GM23338 (cell line): Measurements from ENCODE around the gene RPS6KC1. TPM values are rescaled to one million over a fixed set of nuclear protein-coding genes. Genes with fewer than 3 reads are reported as not detected.

ENCODE experiments used
- ATAC-seq: fragments of 200-7000 bp; cut with Tn5 transposase; 3 replicates; pipeline ENCODE4 v1.9.1; 2020
- DNase-seq: peaks from one replicate; pipeline ENCODE4 v3.0.0-alpha.2; 2015; ENCODE audit warnings: low spot score
- H2AFZ ChIP-seq: fragments of 200-600 bp; sonication (generic); 2 replicates; pipeline ENCODE4 v1.8.0; 2016; ENCODE audit warnings: antibody characterized with exemption, mild to moderate bottlenecking, moderate library complexity
- H3F3A ChIP-seq: fragments of 200-600 bp; sonication (generic); replicated peaks from 2 replicates; pipeline ENCODE4 v1.8.0; 2017; ENCODE audit warnings: antibody characterized with exemption, mixed run types, low read depth
- H3K27ac ChIP-seq: fragments of 200-600 bp; sonication (generic); 2 replicates; pipeline ENCODE4 v1.6.1; 2016; ENCODE audit warnings: low read depth
- H3K27me3 ChIP-seq: fragments of 200-600 bp; sonication (generic); 2 replicates; pipeline ENCODE4 v1.8.0; 2016; ENCODE audit warnings: mild to moderate bottlenecking, mixed run types, moderate library complexity; ENCODE audit not compliant: insufficient read depth
- H3K36me3 ChIP-seq: fragments of 200-600 bp; sonication (generic); 2 replicates; pipeline ENCODE4 v1.8.0; 2016; ENCODE audit warnings: mild to moderate bottlenecking; ENCODE audit not compliant: insufficient read depth
- H3K4me1 ChIP-seq: fragments of 200-600 bp; sonication (generic); 2 replicates; pipeline ENCODE4 v1.8.0; 2016; ENCODE audit warnings: mild to moderate bottlenecking, moderate library complexity; ENCODE audit not compliant: insufficient read depth
- H3K4me2 ChIP-seq: fragments of 200-600 bp; sonication (generic); 2 replicates; pipeline ENCODE4 v1.7.1; 2017; ENCODE audit warnings: mixed run types
- H3K4me3 ChIP-seq: fragments of 200-600 bp; sonication (generic); 2 replicates; pipeline ENCODE4 v1.6.1; 2016; ENCODE audit warnings: mixed run types
- H3K79me2 ChIP-seq: fragments of 200-600 bp; sonication (generic); replicated peaks from 2 replicates; pipeline ENCODE4 v1.8.0; 2017; ENCODE audit warnings: mild to moderate bottlenecking; ENCODE audit not compliant: insufficient read depth
- H3K9me2 ChIP-seq: fragments of 200-600 bp; sonication (generic); 2 replicates; pipeline ENCODE4 v1.8.0; 2017; ENCODE audit not compliant: insufficient read depth
- H4K20me1 ChIP-seq: fragments of 200-600 bp; sonication (generic); replicated peaks from 2 replicates; pipeline ENCODE4 v1.8.0; 2017; ENCODE audit warnings: mild to moderate bottlenecking; ENCODE audit not compliant: insufficient read depth
- H3K27ac Mint-ChIP-seq: 2 replicates; pipeline ENCODE4 v1.8.0; 2020; ENCODE audit warnings: inconsistent platforms, mild to moderate bottlenecking, moderate library complexity, mixed read lengths
- H3K27me3 Mint-ChIP-seq: 3 replicates; pipeline ENCODE4 v1.8.0; 2022; ENCODE audit warnings: low read depth, mild to moderate bottlenecking, moderate library complexity, mixed read lengths, inconsistent platforms; ENCODE audit not compliant: insufficient read depth, poor library complexity
- H3K36me3 Mint-ChIP-seq: 3 replicates; pipeline ENCODE4 v1.8.0; 2021; ENCODE audit warnings: low read depth, mild to moderate bottlenecking, inconsistent platforms, moderate library complexity, mixed read lengths
- H3K4me1 Mint-ChIP-seq: 3 replicates; pipeline ENCODE4 v1.8.0; 2020; ENCODE audit warnings: mild to moderate bottlenecking, inconsistent platforms, mixed read lengths
- H3K4me3 Mint-ChIP-seq: 3 replicates; pipeline ENCODE4 v1.8.0; 2021; ENCODE audit warnings: moderate library complexity, mild to moderate bottlenecking, inconsistent platforms, mixed read lengths
- H3K9me3 Mint-ChIP-seq: 3 replicates; pipeline ENCODE4 v1.8.0; 2020; ENCODE audit warnings: moderate library complexity, mild to moderate bottlenecking, inconsistent platforms, mixed read lengths
- CREB1 ChIP-seq: fragments of 250-450 bp; sonication (Bioruptor Pico); IDR thresholded peaks from 2 replicates; pipeline ENCODE4 v1.5.0; 2020; ENCODE audit warnings: low read depth, mild to moderate bottlenecking, moderate library complexity
- EZH2 ChIP-seq: fragments of 200-600 bp; sonication (generic); IDR thresholded peaks from one replicate; pipeline ENCODE4 v1.8.0; 2017; ENCODE audit warnings: antibody characterized with exemption, mild to moderate bottlenecking, low read depth; ENCODE audit not compliant: unreplicated experiment
- EZH2phosphoT487 ChIP-seq: fragments of 200-600 bp; sonication (generic); IDR thresholded peaks from one replicate; pipeline ENCODE4 v1.8.1; 2018; ENCODE audit warnings: antibody characterized with exemption; ENCODE audit not compliant: unreplicated experiment
- JUNB ChIP-seq: IDR thresholded peaks from one replicate; pipeline ENCODE4 v1.6.1; 2016; ENCODE audit warnings: antibody characterized with exemption; ENCODE audit not compliant: unreplicated experiment
- NANOG ChIP-seq: IDR thresholded peaks from 2 replicates; pipeline ENCODE4 v1.6.1; 2016; ENCODE audit warnings: antibody characterized with exemption, borderline replicate concordance
- POLR2AphosphoS5 ChIP-seq: IDR thresholded peaks from 2 replicates; pipeline ENCODE4 v1.6.1; 2016; ENCODE audit warnings: antibody characterized with exemption, low read depth
- STAT1 ChIP-seq: IDR thresholded peaks from one replicate; pipeline ENCODE4 v1.6.1; 2016; ENCODE audit warnings: antibody characterized with exemption; ENCODE audit not compliant: unreplicated experiment
- ZNF114 ChIP-seq: fragments of 250-450 bp; sonication (Bioruptor Pico); IDR thresholded peaks from 2 replicates; pipeline ENCODE4 v1.5.0; 2020; ENCODE audit warnings: mild to moderate bottlenecking, moderate library complexity
- ZNF331 ChIP-seq: fragments of 250-450 bp; sonication (Bioruptor Pico); IDR thresholded peaks from 2 replicates; pipeline ENCODE4 v1.5.0; 2020; ENCODE audit warnings: low read depth, mild to moderate bottlenecking, moderate library complexity
- polyA plus RNA-seq: library from polyadenylated mRNA; unstranded; fragments of >200 nt; fragmentation: Nextera tagmentation; extraction: Ambion mirVana; gene quantifications from 2 replicates; pipeline ENCODE4 v1.2.1, GENCODE V29; 2016
- total RNA-seq: library from RNA; depleted of rRNA; stranded (reverse); fragments of >200 nt; shearing (Covaris generic); gene quantifications from 2 replicates; pipeline ENCODE4 v1.2.3, GENCODE V29; 2014
- TF ChIP-seq, protein P1 (sequence below), 2 experiments: fragments of 200-600 bp in 1 of 2; sonication (generic) in 1 of 2; conservative IDR thresholded peaks; 2 replicates each; pipeline versions ENCODE4 v1.5.1 to v1.6.1; 2016 to 2017; ENCODE audit warnings: antibody characterized with exemption in 2 of 2, low read depth in 2 of 2, mild to moderate bottlenecking in 2 of 2, moderate library complexity in 1 of 2
- TF ChIP-seq, protein P2 (sequence below): IDR thresholded peaks from 2 replicates; pipeline ENCODE4 v1.6.1; 2016; ENCODE audit warnings: antibody characterized with exemption
- TF ChIP-seq, protein P3 (sequence below): fragments of 250-450 bp; sonication (Bioruptor Pico); IDR thresholded peaks from 2 replicates; pipeline ENCODE4 v1.5.0; 2020; ENCODE audit warnings: mild to moderate bottlenecking, moderate library complexity
- TF ChIP-seq, protein P4 (sequence below): IDR thresholded peaks from one replicate; pipeline ENCODE4 v1.6.1; 2018; ENCODE audit warnings: antibody characterized with exemption; ENCODE audit not compliant: unreplicated experiment

The RPS6KC1 gene
- total and polyA plus RNA-seq, 2 experiments from 2014 or later: 7.9 to 24.9 TPM

DNA sequence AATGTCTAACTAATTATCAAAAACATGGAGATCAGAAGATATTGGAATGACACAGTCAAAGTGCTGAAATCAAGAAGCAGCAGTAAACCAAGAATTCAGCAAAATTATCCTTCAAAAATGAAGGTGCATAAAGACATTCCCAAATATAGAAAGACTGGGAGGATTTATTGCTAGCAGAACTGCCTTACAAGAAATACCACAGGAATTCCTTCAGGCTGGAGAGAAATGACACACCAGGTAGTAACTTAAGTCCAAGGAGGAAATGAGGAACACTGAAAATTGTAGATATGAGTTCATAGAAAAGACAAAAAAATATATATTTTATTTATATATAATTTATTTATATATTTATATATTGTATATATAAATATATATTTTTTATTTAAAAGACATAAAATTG is 217.2 kb downstream of the RPS6KC1 start:
- DNase-seq: no peak
- H3K27me3 Mint-ChIP-seq: no peaks in the 10 kb centered on the region
- TF ChIP-seq, protein P1, sequence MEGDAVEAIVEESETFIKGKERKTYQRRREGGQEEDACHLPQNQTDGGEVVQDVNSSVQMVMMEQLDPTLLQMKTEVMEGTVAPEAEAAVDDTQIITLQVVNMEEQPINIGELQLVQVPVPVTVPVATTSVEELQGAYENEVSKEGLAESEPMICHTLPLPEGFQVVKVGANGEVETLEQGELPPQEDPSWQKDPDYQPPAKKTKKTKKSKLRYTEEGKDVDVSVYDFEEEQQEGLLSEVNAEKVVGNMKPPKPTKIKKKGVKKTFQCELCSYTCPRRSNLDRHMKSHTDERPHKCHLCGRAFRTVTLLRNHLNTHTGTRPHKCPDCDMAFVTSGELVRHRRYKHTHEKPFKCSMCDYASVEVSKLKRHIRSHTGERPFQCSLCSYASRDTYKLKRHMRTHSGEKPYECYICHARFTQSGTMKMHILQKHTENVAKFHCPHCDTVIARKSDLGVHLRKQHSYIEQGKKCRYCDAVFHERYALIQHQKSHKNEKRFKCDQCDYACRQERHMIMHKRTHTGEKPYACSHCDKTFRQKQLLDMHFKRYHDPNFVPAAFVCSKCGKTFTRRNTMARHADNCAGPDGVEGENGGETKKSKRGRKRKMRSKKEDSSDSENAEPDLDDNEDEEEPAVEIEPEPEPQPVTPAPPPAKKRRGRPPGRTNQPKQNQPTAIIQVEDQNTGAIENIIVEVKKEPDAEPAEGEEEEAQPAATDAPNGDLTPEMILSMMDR (conservative IDR thresholded peaks at IDR 0.05; ENCODE audit: low read depth in 2 of 2): no peak
- TF ChIP-seq ZNF331 (CRISPR knock-in tag): no peak
- TF ChIP-seq, protein P2, sequence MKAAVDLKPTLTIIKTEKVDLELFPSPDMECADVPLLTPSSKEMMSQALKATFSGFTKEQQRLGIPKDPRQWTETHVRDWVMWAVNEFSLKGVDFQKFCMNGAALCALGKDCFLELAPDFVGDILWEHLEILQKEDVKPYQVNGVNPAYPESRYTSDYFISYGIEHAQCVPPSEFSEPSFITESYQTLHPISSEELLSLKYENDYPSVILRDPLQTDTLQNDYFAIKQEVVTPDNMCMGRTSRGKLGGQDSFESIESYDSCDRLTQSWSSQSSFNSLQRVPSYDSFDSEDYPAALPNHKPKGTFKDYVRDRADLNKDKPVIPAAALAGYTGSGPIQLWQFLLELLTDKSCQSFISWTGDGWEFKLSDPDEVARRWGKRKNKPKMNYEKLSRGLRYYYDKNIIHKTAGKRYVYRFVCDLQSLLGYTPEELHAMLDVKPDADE: no peak
- TF ChIP-seq CREB1 (CRISPR knock-in tag): no peak
- TF ChIP-seq ZNF114 (CRISPR knock-in tag): no peak
- TF ChIP-seq STAT1: no peak
- TF ChIP-seq, protein P3, sequence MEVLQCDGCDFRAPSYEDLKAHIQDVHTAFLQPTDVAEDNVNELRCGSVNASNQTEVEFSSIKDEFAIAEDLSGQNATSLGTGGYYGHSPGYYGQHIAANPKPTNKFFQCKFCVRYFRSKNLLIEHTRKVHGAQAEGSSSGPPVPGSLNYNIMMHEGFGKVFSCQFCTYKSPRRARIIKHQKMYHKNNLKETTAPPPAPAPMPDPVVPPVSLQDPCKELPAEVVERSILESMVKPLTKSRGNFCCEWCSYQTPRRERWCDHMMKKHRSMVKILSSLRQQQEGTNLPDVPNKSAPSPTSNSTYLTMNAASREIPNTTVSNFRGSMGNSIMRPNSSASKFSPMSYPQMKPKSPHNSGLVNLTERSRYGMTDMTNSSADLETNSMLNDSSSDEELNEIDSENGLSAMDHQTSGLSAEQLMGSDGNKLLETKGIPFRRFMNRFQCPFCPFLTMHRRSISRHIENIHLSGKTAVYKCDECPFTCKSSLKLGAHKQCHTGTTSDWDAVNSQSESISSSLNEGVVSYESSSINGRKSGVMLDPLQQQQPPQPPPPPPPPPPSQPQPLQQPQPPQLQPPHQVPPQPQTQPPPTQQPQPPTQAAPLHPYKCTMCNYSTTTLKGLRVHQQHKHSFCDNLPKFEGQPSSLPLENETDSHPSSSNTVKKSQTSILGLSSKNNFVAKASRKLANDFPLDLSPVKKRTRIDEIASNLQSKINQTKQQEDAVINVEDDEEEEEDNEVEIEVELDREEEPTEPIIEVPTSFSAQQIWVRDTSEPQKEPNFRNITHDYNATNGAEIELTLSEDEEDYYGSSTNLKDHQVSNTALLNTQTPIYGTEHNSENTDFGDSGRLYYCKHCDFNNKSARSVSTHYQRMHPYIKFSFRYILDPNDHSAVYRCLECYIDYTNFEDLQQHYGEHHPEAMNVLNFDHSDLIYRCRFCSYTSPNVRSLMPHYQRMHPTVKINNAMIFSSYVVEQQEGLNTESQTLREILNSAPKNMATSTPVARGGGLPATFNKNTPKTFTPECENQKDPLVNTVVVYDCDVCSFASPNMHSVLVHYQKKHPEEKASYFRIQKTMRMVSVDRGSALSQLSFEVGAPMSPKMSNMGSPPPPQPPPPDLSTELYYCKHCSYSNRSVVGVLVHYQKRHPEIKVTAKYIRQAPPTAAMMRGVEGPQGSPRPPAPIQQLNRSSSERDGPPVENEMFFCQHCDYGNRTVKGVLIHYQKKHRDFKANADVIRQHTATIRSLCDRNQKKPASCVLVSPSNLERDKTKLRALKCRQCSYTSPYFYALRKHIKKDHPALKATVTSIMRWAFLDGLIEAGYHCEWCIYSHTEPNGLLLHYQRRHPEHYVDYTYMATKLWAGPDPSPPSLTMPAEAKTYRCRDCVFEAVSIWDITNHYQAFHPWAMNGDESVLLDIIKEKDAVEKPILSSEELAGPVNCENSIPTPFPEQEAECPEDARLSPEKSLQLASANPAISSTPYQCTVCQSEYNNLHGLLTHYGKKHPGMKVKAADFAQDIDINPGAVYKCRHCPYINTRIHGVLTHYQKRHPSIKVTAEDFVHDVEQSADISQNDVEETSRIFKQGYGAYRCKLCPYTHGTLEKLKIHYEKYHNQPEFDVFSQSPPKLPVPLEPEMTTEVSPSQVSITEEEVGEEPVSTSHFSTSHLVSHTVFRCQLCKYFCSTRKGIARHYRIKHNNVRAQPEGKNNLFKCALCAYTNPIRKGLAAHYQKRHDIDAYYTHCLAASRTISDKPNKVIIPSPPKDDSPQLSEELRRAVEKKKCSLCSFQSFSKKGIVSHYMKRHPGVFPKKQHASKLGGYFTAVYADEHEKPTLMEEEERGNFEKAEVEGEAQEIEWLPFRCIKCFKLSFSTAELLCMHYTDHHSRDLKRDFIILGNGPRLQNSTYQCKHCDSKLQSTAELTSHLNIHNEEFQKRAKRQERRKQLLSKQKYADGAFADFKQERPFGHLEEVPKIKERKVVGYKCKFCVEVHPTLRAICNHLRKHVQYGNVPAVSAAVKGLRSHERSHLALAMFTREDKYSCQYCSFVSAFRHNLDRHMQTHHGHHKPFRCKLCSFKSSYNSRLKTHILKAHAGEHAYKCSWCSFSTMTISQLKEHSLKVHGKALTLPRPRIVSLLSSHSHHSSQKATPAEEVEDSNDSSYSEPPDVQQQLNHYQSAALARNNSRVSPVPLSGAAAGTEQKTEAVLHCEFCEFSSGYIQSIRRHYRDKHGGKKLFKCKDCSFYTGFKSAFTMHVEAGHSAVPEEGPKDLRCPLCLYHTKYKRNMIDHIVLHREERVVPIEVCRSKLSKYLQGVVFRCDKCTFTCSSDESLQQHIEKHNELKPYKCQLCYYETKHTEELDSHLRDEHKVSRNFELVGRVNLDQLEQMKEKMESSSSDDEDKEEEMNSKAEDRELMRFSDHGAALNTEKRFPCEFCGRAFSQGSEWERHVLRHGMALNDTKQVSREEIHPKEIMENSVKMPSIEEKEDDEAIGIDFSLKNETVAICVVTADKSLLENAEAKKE (CRISPR knock-in tag): no peak
- no peak for TF ChIP-seq POLR2AphosphoS5
- no peak for TF ChIP-seq EZH2phosphoT487
- TF ChIP-seq NANOG: no peak
- TF ChIP-seq, protein P4, sequence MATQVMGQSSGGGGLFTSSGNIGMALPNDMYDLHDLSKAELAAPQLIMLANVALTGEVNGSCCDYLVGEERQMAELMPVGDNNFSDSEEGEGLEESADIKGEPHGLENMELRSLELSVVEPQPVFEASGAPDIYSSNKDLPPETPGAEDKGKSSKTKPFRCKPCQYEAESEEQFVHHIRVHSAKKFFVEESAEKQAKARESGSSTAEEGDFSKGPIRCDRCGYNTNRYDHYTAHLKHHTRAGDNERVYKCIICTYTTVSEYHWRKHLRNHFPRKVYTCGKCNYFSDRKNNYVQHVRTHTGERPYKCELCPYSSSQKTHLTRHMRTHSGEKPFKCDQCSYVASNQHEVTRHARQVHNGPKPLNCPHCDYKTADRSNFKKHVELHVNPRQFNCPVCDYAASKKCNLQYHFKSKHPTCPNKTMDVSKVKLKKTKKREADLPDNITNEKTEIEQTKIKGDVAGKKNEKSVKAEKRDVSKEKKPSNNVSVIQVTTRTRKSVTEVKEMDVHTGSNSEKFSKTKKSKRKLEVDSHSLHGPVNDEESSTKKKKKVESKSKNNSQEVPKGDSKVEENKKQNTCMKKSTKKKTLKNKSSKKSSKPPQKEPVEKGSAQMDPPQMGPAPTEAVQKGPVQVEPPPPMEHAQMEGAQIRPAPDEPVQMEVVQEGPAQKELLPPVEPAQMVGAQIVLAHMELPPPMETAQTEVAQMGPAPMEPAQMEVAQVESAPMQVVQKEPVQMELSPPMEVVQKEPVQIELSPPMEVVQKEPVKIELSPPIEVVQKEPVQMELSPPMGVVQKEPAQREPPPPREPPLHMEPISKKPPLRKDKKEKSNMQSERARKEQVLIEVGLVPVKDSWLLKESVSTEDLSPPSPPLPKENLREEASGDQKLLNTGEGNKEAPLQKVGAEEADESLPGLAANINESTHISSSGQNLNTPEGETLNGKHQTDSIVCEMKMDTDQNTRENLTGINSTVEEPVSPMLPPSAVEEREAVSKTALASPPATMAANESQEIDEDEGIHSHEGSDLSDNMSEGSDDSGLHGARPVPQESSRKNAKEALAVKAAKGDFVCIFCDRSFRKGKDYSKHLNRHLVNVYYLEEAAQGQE: no peak
- no peak for TF ChIP-seq EZH2
- no peak for TF ChIP-seq JUNB
- Histone ChIP-seq H3K79me2 (no peaks in the 10 kb centered on the region), H2AFZ (no peak overlapping the region), H4K20me1 (no peaks in the 10 kb centered on the region), H3K4me2 (no peak overlapping the region), H3K9me2 (no peaks in the 10 kb centered on the region), H3K4me1 (no peaks in the 10 kb centered on the region), H3K27me3 (no peaks in the 10 kb centered on the region), H3F3A (no peaks in the 10 kb centered on the region), H3K4me3 (no peak overlapping the region), H3K27ac (no peak overlapping the region), H3K36me3 (no peaks in the 10 kb centered on the region)
- no peaks in the 10 kb centered on the region for H3K4me1 Mint-ChIP-seq
- no peak for ATAC-seq
- H3K9me3 Mint-ChIP-seq: no peaks in the 10 kb centered on the region
- H3K27ac Mint-ChIP-seq: no peak overlapping the region
- no peaks in the 10 kb centered on the region for H3K36me3 Mint-ChIP-seq
- H3K4me3 Mint-ChIP-seq: no peak overlapping the region
